ENCODE data around the gene LRRFIP2.
"Not testable (repeated sequence)": the region's sequence is repeated elsewhere in the genome, so short reads cannot be mapped to it uniquely, and the experiment has no call there.

The LRRFIP2 gene

DNA sequence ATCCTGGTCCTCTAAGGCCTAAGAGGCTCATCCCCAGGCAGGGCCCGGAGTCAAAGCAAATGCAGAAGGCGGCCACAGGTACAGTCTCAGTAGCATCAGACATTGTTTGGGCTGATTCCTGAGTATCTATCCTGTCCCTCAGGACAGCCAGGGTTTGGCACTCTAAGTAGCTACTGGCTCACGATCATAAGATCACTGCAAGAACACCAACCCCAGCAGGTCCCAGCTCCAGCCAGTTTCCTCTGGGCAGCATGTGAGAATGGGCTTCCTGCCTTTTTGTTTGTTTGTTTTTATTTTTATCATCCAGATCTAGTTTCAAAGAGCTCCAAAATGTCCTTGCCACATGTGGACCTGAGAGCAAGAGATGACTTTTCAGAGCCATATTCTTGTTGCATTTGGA, 32.7 kb downstream of the LRRFIP2 start:
- DNase-seq, result no peak

DNA sequence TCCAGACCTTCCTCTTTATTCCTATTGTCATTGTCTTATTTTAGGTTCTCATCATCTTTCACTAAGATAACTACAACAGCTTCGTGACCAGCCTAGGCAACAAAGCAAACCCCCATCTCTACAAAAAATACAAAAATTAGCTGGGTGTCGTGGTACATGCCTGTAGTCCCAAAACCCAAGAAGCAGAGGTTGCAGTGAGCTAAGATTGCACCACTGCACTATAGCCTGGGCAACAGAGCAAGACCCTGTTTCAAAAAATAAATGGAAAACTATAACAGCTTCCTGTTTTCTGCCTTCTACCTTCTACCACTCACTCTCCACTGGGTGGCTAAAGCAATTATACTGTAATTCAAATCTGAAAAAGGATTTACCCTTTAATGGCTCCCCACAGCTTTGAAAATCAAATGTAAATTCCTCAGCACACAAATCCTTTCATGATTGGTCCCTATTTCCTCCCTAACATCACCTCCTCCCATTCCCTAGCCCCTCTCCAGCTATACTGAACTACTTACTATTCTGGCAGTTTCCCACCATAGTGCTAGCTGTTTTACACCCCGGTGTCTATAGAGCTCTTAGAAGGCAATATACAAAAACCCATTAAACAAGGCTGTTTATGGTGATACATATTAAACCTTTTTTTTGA, 33.4 kb downstream of the LRRFIP2 start:
- DNase-seq, result no peak

DNA sequence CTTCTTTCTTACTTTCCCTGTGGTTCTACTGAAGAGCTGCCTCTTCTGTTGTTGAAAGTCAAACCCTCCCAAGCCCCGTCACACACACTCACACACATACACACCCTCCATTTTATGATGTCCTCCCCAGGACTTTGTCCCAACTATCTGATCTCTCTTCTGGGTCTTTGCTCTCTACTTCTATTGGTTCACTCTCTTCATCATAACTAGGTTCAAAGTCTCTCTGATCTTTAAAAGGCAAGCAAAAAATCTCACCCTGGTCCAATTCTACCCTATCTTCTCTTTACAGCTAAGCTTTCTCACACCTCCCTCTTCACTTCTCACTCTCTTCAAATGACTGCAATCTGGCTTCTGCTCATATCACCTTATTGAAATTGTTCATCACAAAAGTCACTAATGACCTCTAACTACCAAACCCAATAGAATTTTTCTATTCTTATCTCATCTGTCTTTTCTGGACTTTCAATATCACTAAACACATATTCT, 34.8 kb downstream of the LRRFIP2 start:
- DNase-seq, result no peak

DNA sequence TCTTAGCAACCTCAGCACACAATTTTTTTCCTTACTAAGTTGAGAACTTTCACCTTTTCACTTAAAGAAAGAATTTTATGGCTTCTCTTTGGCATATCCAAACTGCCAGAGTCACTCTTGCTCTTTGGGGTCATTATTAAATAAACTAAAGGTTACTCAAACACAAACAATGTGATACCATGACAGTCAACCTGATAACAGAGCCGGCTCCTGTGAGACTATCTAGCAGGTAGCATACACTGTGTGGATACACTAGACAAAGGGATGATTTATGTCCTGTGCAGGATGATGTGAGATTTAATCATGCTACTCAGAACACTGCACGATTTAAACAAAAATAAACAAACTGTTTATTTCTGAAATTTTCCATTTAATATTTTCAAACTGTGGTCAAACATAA, 35.6 kb downstream of the LRRFIP2 start:
- no peak for DNase-seq

DNA sequence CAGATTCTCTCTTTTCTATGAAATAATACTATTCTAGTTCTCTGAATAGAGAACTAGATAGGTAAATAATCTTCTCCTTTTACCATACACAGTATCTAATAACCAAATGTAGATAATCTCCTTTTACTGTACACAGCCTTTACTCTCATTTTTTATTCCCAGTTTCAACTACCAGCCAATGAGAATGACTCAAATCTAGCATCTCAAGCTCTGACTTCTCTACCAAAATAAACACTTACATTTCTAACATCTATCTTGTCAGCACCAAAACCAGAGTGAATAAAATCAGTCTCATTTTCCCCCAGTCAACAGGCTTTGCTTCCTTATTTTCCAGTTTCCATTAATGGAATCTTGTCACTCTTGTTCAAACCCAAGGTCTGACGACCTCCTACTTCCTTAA, 36.9 kb downstream of the LRRFIP2 start:
- DNase-seq, result no peak

DNA sequence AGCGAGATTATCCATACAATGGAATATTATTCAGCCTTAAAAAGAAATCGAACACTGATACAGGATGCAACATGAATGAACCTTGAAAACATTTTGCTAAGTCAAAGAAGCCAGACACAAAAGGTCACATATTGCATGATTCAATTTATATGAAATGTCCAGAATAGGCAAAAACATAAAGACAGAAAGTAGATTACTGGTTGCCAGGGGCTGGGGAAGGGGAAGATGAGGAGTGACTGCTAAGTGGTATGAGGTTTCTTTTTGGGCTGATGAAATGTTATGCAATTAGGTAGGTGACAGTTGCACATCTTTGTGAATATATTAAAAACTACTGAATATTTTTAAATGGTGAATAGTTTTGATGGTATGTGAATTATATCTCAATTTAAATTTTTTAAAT, 38.3 kb downstream of the LRRFIP2 start:
- DNase-seq, result no peak

DNA sequence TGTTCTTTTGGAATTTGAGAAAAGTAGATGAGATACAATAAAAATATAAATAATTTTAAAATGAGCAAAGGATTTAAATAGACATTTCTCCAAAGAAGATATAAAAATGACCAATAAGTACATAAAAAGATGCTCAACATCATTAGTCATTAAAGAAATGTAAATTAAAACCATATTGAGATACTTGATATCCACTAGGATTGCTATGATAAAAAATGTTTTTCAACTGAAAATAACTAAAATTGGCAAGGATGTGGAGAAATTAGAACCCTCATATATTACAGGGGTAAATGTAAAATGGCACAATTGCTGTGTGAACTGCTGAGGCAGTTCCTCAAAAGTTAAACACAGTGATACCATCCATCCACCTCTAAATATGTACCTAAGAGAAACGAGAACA, 38.8 kb downstream of the LRRFIP2 start:
- DNase-seq, result no peak

DNA sequence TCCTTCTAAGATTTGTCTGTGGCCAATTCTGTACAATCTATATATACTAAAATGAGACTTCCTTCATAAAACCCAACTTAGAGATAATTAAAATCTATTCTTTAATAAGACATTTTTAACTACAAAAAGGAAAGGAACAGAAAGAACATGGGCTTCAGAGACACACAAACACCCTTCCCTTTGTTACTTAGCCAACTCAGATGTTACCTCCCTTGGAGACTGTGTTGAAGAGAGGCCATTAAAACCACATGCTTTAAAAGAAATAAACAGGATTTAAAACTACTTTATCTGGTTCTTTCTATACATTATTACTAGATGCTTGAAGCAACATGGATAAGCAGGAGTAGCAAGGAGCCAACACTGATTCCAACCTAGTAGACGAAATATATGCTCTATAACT, 42.0 kb downstream of the LRRFIP2 start:
- DNase-seq, result no peak

DNA sequence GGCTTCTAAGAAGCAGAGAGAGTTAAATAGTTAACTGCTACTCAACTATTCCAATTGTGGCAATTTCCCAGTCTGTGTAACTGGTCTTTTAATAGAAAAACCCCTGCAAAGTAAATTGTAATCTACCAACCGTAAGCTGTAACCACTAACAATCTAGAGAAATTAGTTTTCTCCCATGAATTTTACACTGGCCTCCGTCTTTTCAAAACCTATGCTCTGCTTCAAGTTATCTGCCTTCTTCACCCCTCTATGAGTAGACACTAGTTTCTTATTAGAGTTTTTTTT, 42.6 kb downstream of the LRRFIP2 start:
- DNase-seq, result no peak

DNA sequence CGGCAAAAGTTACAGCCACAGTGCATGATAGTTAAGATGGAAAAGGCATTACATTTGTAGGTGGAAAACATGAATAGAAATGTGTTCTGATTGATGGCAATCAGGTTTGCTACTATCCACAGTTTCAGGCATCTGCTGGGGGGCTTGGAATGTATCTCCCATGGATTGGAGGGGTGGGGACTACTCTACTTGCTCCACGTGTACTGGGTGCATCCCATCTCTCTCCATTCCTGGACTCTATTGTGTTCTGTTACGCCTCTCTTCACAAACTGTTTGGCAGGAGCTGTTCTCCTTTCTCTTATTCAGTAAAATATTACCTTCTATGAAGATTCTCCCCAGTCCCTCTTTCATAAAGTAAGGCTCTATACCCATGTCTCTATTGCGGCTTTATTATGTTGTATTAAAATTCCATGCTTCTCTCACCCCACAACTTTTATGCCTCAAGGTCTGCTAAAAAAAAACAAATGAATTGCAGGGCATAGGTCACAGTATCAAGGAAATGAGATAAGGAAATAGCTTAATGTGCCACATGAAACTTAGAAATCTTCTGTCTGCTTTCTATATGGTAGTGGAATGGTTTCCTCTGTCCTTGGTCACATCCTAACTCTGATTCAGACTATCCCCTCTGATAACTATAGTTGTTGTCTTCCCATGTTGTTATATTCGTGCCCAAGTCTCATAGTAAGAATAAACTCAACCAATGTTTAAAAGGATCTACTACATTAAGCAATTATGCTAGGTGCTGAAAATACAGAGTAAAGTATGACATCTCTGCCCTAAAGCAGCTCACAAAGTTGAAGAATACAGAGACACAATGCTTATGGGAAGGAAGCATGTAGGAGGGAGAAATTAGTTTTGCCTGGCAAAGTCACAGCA, 43.2 kb downstream of the LRRFIP2 start:
- no peak for DNase-seq

DNA sequence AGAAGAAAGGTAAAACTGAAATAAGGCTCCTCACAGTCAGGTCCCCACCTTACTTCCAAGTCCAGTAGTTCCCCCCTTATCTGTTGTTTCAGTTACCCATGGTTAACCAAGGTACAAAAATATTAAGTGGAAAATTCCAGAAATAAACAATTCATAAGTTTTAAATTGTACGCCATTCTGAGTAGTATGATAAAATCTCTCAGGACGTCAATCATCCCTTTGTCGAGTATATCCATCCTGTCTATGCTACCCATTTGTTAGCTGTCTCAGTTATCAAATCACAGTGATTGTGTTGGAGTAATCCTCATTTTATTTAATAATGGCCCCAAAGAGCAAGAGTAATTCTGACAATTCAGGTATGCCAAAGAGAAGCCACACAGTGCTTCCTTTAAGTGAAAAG, 43.9 kb downstream of the LRRFIP2 start:
- DNase-seq, result no peak

DNA sequence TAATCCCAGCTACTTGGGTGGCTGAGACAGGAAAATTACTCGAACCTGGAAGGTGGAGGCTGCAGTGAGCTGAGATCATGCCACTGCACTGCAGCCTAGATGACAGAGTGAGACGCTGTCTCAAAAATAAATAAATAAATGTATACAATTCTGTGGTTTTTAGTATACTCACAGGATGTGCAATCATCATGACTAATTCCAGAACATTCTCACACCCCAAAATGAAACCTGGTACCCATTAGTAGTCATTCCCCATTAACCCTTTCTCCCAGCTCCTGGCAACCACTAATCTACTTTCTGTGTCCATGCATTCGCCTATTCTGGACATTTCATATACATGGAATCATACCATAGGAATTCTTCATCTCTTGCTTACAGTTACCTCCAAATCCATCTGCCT, 44.5 kb downstream of the LRRFIP2 start:
- DNase-seq, result no peak

DNA sequence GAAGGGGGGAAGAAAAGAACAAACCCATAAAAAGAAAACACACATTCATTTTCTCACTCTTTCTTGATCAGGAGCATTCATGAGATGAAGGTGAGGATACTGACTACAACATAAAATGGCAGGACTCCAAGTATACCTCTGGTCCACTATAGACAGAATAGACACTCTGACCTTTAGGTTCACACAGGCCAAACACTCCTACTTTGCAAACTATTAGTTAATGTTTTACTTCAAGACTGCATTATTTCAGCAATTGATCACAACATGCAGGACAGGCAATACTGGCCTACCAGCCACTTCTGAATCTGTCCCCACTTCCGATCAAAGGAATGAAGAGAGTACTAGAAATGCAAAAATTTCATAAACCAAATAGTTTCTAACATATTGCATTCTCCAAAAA, 47.0 kb downstream of the LRRFIP2 start:
- no peak for DNase-seq

DNA sequence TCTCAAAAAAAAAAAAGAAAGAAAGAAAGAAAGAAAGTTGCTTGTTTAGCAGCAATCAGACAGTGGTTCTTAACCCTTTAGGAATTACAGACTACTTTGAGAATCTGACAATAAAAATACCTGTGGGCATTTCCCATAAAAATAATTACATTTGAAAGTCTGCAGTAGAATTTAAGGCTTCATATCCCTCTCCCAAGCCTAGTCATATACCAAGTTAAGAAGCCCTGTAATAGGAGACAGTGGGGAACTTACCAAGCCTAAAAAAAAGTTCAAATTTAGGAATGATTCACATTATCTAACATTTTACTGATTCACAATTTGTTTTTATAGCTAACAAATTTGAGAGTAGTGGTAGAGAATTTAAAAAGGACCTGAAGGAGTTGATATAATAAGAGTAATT, 47.5 kb downstream of the LRRFIP2 start:
- DNase-seq, result no peak

DNA sequence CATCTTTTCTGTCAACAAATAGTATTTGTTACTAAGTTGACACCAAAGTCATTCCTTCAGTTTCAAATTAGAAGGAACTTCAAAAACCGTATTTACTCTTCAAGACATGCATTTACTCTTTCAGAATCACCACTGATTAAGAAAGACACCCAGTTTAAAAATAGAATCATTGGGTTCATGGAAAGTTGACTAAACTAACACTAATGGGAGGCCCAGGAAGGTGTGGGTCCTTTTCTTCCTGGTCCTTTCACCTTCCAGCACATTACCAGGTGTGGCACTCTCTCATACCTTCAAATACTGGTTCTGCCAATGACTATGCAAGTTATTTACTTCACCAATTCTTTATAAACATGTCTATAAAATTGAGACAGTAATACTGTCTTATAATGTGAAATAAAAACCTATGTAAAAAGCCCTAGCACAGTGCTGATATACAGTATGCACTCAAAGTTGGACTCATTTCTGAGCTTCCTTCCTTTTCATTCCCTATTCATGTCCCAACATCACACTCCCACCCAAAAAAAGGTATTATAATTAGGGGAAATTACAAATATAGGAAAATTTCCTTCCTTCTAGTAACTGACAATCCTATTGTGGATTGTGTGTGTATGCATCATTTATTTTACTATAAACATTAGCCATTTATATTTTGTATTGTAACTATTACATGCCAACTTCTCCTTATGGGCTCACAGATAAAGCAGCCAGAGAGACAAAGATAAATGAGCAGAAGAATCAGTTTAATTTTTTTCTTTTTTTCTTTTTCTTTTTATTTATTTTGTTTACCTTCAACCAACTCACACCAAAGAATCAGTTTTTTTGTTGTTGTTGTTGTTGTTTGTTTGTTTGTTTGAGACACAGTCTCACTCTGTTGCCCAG, 48.9 kb downstream of the LRRFIP2 start:
- DNase-seq, result no peak

DNA sequence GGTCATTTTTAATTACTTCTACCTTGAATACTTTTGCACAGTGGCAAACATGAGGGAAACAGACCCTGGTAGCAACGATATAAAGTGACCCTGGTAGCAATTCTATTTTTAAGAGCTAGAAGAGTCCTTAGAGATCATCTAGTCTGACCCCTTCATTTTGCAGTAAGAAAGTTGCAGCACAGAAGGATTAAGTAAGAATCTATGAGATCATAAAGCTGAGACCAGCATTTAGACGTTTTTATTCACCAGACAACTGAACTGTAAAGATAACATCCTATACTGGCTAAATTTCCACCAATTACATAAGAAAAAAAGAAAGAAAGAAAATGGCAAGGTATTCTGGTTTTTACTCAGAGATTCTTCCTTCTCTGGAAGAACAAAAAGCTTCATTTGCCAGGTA, 49.9 kb downstream of the LRRFIP2 start:
- no peak for DNase-seq

DNA sequence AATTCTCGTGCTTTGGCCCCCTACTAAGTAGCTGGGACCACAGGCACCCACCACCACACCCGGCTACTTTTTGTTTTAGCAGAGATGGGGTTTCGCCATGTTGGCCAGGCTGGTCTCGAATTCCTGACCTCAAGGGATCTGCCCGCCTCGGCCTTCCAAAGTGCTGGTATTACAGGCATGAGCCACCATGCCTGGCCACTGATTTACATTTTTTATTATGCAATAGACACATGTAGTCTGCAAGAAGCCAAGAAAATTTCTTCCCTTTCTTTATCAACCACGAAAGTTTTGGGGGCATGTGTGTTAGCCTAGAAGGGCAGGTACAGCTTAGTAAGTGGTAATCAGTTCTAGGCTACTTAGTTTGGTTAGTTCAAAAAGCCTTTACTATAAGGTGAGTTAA, 51.1 kb downstream of the LRRFIP2 start:
- DNase-seq, result no peak

DNA sequence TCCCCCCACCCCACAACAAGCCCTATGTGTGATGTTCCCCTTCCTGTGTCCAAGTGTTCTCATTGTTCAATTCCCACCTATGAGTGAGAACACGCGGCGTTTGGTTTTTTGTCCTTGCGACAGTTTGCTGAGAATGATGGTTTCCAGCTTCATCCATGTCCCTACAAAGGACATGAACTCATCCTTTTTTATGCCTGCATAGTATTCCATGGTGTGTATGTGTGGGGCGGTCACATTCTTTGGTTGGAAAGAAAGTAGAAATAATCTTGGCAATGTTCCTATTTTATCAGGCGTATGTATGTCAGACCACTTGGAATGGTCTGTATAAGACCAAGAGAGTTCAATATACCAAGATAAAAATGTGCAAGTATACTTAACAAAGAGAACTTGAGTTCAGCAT, 52.3 kb downstream of the LRRFIP2 start:
- DNase-seq, result not testable (repeated sequence)

DNA sequence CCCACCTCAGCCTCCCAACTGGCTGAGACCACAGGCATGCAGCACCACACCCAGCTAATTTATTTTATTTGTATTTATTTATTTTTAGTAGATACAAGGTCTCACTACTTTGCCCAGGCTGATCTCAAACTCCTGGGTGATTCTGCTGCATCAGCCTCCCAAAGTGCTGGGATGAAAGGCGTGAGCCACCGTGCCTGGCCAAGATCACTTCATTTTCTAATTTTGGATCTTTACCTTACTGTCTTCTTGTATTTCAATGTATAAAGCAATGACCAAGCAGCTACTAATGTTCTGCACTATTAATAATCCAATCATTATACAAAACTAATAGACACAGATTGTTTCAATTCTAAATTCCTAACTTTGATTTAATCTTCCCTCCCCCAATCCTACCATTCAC, 56.2 kb downstream of the LRRFIP2 start:
- no peak for DNase-seq

DNA sequence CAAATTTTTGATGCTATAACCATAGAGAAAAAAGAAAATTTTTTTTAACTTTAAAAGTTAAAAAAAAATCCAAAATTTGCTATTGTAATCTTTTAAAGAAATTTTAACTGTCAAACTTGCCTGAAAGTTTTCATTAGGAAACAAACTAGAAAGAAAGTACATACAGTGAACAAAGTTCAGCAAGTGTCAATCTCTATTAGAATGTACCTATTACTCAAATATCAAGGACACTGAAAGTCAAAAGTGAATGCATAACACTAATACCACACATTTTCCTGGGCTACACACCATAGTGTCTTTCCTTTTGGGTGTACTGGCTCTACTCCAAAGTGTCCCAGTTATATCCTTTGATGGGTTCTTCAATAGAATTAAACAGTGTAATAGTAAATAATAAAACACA, 56.8 kb downstream of the LRRFIP2 start:
- DNase-seq, result no peak

DNA sequence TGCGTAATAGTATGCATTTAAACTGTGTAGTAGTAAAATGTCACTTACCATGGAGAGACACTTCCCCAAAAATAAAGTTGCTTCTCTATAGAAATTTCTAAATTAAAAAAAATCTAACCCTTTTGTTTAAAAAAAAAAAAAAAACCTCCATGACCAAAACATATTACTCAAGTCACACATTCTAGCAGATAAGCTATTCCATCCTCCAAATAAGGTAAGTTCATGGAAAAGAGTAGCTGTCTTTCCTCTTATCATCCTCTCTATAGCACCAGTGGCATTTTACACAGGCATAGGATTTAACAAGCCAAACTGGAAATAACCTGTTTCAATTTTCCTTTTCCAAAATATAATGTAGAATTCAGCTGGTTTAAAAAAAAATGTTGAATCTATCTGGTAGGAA, 57.4 kb downstream of the LRRFIP2 start:
- DNase-seq, result no peak

DNA sequence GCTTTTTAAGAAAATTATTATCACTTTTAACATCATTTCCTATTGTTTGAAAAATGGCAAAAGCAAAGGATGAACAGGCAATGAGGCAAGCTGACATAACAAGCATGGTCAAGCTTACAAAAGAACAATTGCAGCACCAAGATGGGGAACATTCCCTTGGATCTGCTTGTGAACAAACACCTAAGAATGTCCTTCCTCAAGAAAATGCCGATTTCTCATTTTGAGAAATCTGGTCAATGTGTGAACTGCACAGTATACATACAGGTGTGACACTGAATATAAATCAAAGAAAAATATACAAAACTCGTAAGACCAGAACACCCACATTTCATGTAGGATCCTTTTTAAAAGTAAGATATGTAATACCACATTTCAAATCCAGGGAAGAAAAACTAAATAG, 58.9 kb downstream of the LRRFIP2 start:
- DNase-seq, result no peak

DNA sequence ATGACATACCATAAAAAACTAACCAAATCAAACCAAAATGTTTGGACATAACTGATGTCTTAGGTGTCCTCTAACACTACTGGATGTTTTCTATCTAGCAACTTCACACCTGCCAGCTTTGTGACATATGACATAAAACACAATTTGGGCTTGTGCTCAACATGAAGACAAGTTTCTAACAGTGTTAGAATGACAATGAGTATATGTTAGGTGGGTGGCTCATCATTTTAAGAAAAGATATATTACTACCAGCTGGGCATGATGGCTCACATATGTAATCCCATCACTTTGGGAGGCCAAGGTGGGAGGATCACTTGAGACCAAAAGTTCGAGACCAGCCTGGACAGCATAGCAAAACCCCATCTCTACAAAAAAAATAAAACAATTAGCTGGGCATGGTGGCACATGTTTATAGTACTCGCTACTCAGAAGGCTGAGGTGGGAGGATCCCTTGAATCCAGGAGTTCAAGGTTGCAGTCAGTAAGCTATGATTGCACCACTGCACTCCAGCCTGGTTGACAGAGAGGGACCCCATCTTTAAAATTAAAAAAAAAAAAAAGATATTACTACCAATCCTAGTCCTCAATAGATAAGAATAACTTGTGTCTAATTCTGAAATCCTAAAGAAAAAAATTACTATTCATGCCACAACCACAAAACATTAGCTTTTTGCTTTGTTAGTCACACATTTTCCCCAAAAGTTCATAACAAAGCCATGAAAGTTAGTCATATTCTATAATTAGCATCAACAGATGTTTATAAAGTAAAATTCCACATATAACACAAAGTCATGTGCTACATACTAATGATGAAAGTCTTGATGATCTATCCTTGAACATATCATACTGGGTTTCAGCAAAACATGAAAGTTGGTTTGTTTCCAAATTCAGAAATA, 59.9 kb downstream of the LRRFIP2 start:
- DNase-seq, result no peak
